Activated CD4-positive, alpha-beta memory T cell treated with anti-CD3 and anti-CD28 coated beads for 36 hours (primary cell): ENCODE results near the gene VANGL2. TPM values are rescaled to one million over a fixed set of nuclear protein-coding genes. Genes with fewer than 3 reads are reported as not detected.

Experiments
- CTCF ChIA-PET: fragments of 350-600 bp; sonication (Branson Sonifier 250); formaldehyde crosslinking; loops from one replicate; lab custom pipeline; 2021; ENCODE audit warnings: antibody characterized with exemption, inconsistent platforms; lab: Charles Lee
- POLR2A ChIA-PET: fragments of 350-600 bp; sonication (Branson Sonifier 250); formaldehyde crosslinking; loops from one replicate; lab custom pipeline; 2021; ENCODE audit warnings: antibody characterized with exemption; lab: Charles Lee
- DNase-seq: peaks from one replicate; pipeline ENCODE4 v3.0.0-alpha.2; 2020
- H3K27ac Mint-ChIP-seq: one replicate; pipeline ENCODE4 v1.8.0; 2021; ENCODE audit warnings: mixed read lengths
- H3K27me3 Mint-ChIP-seq: one replicate; pipeline ENCODE4 v1.8.0; 2021; ENCODE audit warnings: mixed read lengths
- H3K36me3 Mint-ChIP-seq: one replicate; pipeline ENCODE4 v1.8.0; 2021; ENCODE audit warnings: mixed read lengths
- H3K4me1 Mint-ChIP-seq: one replicate; pipeline ENCODE4 v1.8.0; 2021; ENCODE audit warnings: low read depth, mixed read lengths
- H3K4me3 Mint-ChIP-seq: one replicate; pipeline ENCODE4 v1.8.0; 2021; ENCODE audit warnings: mild to moderate bottlenecking, mixed read lengths
- H3K9me3 Mint-ChIP-seq: one replicate; pipeline ENCODE4 v1.8.0; 2021; ENCODE audit warnings: mixed read lengths
- intact Hi-C: fragments of 100-400 bp; cut with micrococcal nuclease; formaldehyde crosslinking; loops from one replicate; pipeline ENCODE4 v1.15.1; 2023
- total RNA-seq, 2 experiments: library from RNA; stranded (reverse); gene quantifications; one replicate each; pipeline ENCODE4 v1.2.3, GENCODE V29; 2021

The VANGL2 gene
- total RNA-seq, 2 experiments from 2014 or later: not detected

DNA sequence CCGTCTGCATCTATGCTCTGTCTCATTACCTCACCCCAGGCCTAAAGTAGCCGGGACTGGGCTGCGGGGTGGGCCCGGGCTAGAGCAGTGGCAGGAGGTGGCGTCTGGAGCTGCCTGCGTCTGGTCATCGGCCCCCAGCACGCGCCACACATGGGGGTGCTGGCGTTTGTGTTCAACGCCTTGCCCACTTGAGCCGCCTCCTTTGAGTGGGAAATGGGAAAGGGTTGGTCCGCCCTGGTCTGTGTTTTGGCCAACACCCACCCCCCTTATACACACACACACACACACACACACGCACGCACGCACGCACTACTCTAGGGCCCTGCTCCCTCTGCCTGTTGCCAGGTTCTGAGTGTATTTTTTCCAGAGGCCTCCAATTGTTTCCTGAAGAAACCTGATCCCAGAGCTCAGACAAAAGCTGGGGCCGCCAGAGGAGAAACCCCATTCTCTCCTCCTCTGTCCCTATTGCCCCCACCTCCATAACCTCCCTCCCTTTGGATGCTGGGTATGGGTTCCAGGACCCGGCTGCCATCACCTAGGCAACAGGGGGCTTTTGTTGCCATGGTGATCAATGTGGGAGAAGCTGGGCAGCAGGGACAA lies 10.1 kb downstream of the VANGL2 start:
- H3K27ac Mint-ChIP-seq: no peak overlapping the region
- no peaks in the 10 kb centered on the region for H3K36me3 Mint-ChIP-seq
- no peaks in the 10 kb centered on the region for H3K27me3 Mint-ChIP-seq
- ChIA-PET POLR2A (no interaction called here), CTCF (no interaction called here)
- no peaks in the 10 kb centered on the region for H3K4me1 Mint-ChIP-seq
- H3K9me3 Mint-ChIP-seq: no peaks in the 10 kb centered on the region
- intact Hi-C loops: no loop called here
- H3K4me3 Mint-ChIP-seq: no peak overlapping the region
- DNase-seq: no peak

- H3K4me3 Mint-ChIP-seq: no peak overlapping the region
- no peaks in the 10 kb centered on the region for H3K36me3 Mint-ChIP-seq
- intact Hi-C loops: no loop called here
- DNase-seq: no peak
- no peaks in the 10 kb centered on the region for H3K9me3 Mint-ChIP-seq
- CTCF ChIA-PET: interaction anchor here (0.7 kb wide), 1 partner anchor 269 kb away, joined by 3 read pairs; no protein-coding TSS in a partner anchor
- no peak overlapping the region for H3K27ac Mint-ChIP-seq
- H3K4me1 Mint-ChIP-seq: no peaks in the 10 kb centered on the region
- POLR2A ChIA-PET: no interaction called here
- no peaks in the 10 kb centered on the region for H3K27me3 Mint-ChIP-seq
Observed at GRCh38 chr1:160411271-160412027, 11.1 kb downstream of the VANGL2 start.

GRCh38 chr1:160412028-160412362 lies 11.6 kb downstream of the VANGL2 start:
- POLR2A ChIA-PET: no interaction called here
- H3K4me1 Mint-ChIP-seq: no peaks in the 10 kb centered on the region
- no peak for DNase-seq
- CTCF ChIA-PET: no interaction called here
- no peak overlapping the region for H3K4me3 Mint-ChIP-seq
- H3K9me3 Mint-ChIP-seq: no peaks in the 10 kb centered on the region
- intact Hi-C loops: no loop called here
- H3K27me3 Mint-ChIP-seq: no peaks in the 10 kb centered on the region
- H3K27ac Mint-ChIP-seq: no peak overlapping the region
- no peaks in the 10 kb centered on the region for H3K36me3 Mint-ChIP-seq

DNA sequence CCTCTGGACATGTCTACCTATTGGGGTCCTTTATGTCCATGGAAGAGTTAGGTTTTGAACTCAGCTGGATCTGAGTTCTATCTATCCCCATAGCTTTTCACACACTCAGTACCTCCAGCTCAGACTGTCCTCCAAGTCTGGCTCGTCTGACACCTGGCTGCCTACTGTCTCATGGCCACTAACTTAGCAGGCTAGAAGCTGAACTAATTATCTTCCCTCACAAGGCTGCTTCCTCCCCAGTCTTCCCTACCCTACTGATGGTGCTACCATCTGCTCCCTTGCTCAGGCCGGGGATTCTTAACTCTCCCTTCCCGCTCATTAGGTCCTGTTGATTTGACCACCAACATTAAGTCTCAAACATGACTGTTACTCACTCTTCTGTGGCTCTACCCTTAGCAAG lies 13.4 kb downstream of the VANGL2 start:
- H3K9me3 Mint-ChIP-seq: no peaks in the 10 kb centered on the region
- H3K4me1 Mint-ChIP-seq: no peaks in the 10 kb centered on the region
- H3K27ac Mint-ChIP-seq: no peak overlapping the region
- H3K36me3 Mint-ChIP-seq: no peaks in the 10 kb centered on the region
- intact Hi-C loops: no loop called here
- H3K27me3 Mint-ChIP-seq: no peaks in the 10 kb centered on the region
- ChIA-PET CTCF (interaction anchor here (0.6 to 0.8 kb wide), 2 partner anchors 58 to 165 kb away, joined by 3 to 4 read pairs; no protein-coding TSS in a partner anchor), POLR2A (no interaction called here)
- no peak for DNase-seq
- no peak overlapping the region for H3K4me3 Mint-ChIP-seq

- Mint-ChIP-seq H3K27me3 (no peaks in the 10 kb centered on the region), H3K36me3 (no peaks in the 10 kb centered on the region), H3K9me3 (no peaks in the 10 kb centered on the region), H3K4me1 (no peaks in the 10 kb centered on the region), H3K4me3 (no peak overlapping the region), H3K27ac (no peak overlapping the region)
- ChIA-PET POLR2A (no interaction called here), CTCF (interaction anchor here (1.0 kb wide), 1 partner anchor 162 kb away, joined by 3 read pairs; no protein-coding TSS in a partner anchor)
- intact Hi-C loops: no loop called here
- DNase-seq: no peak
Observed at GRCh38 chr1:160414881-160415280, 14.5 kb downstream of the VANGL2 start.

DNA sequence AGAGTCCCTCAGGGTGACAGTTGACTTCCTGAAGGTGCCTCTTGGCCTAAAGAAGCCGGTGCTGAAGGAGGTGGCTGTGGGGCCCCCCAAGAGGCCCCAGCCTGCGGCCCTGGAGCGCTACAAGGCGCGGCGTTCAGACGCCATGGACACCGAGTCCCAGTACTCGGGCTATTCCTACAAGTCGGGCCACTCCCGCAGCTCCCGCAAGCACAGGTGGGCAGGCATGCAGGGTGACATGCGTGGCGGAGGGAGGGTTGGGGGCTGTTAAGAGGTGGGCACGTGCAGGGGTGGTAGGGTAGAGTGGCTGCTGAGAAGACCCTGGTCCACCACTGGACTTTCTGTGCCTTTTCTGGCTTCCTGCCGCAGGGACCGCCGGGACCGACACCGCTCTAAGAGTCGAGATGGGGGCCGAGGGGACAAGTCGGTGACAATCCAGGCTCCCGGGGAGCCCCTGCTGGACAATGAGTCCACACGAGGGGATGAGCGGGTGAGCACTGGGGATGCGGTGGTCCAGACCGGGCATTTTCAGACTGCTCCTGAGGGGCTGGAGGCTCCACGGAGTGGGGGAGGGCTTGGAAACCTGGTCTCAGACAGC lies 15.4 kb downstream of the VANGL2 start:
- no peaks in the 10 kb centered on the region for H3K4me1 Mint-ChIP-seq
- no peaks in the 10 kb centered on the region for H3K36me3 Mint-ChIP-seq
- no peaks in the 10 kb centered on the region for H3K27me3 Mint-ChIP-seq
- DNase-seq: no peak
- no peak overlapping the region for H3K4me3 Mint-ChIP-seq
- ChIA-PET POLR2A (no interaction called here), CTCF (interaction anchor here (1.0 kb wide), 1 partner anchor 315 kb away, joined by 3 read pairs; no protein-coding TSS in a partner anchor)
- intact Hi-C loops: no loop called here
- no peaks in the 10 kb centered on the region for H3K9me3 Mint-ChIP-seq
- no peak overlapping the region for H3K27ac Mint-ChIP-seq

DNA sequence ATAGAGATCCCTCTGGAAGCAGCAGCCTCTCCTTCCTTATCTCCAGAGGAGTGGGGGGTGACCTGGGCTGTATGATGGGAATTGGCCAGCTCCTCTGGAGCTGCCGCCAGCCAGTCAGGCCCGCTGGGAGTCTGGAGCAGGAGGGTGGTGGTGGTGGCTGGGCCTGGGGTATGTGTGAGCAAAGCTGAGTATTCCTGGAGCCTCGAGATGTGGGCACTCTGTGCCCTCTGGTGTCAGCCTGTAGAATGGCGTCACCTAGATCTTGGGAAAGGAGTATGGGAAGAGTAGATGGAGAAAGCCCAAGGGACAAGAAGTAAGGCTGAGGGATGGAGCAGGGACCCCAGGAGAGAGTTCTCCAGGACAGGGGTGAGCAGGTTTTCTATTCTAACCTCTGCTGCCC lies 16.0 kb downstream of the VANGL2 start:
- no peaks in the 10 kb centered on the region for H3K27me3 Mint-ChIP-seq
- no peaks in the 10 kb centered on the region for H3K36me3 Mint-ChIP-seq
- no peaks in the 10 kb centered on the region for H3K4me1 Mint-ChIP-seq
- ChIA-PET POLR2A (no interaction called here), CTCF (interaction anchor here (1.0 to 1.3 kb wide), 2 partner anchors 12 to 315 kb away, joined by 3 read pairs; no protein-coding TSS in a partner anchor)
- no peak overlapping the region for H3K4me3 Mint-ChIP-seq
- no peak for DNase-seq
- H3K27ac Mint-ChIP-seq: no peak overlapping the region
- intact Hi-C loops: no loop called here
- H3K9me3 Mint-ChIP-seq: no peaks in the 10 kb centered on the region

GRCh38 chr1:160418483-160418882 lies 18.1 kb downstream of the VANGL2 start:
- Mint-ChIP-seq H3K36me3 (no peaks in the 10 kb centered on the region), H3K4me3 (no peak overlapping the region), H3K27me3 (no peaks in the 10 kb centered on the region), H3K9me3 (no peaks in the 10 kb centered on the region), H3K27ac (no peak overlapping the region), H3K4me1 (no peaks in the 10 kb centered on the region)
- intact Hi-C loops: no loop called here
- no peak for DNase-seq
- POLR2A ChIA-PET: no interaction called here
- CTCF ChIA-PET: interaction anchor here (1.1 kb wide), 1 partner anchor 64 kb away, joined by 3 read pairs; no protein-coding TSS in a partner anchor

- no peak overlapping the region for H3K27ac Mint-ChIP-seq
- H3K9me3 Mint-ChIP-seq: no peaks in the 10 kb centered on the region
- no peaks in the 10 kb centered on the region for H3K36me3 Mint-ChIP-seq
- POLR2A ChIA-PET: no interaction called here
- H3K4me3 Mint-ChIP-seq: no peak overlapping the region
- intact Hi-C loops: no loop called here
- no peak for DNase-seq
- CTCF ChIA-PET: interaction anchor here (1.1 kb wide), 1 partner anchor 65 kb away, joined by 3 read pairs; no protein-coding TSS in a partner anchor
- H3K27me3 Mint-ChIP-seq: no peaks in the 10 kb centered on the region
- H3K4me1 Mint-ChIP-seq: no peaks in the 10 kb centered on the region
Observed at GRCh38 chr1:160419150-160419837, 18.9 kb downstream of the VANGL2 start.

GRCh38 chr1:160419838-160420169 lies 19.4 kb downstream of the VANGL2 start:
- no peak overlapping the region for H3K27ac Mint-ChIP-seq
- no peaks in the 10 kb centered on the region for H3K27me3 Mint-ChIP-seq
- no peaks in the 10 kb centered on the region for H3K36me3 Mint-ChIP-seq
- intact Hi-C loops: no loop called here
- H3K4me1 Mint-ChIP-seq: no peaks in the 10 kb centered on the region
- H3K9me3 Mint-ChIP-seq: no peaks in the 10 kb centered on the region
- DNase-seq: no peak
- H3K4me3 Mint-ChIP-seq: no peak overlapping the region
- CTCF ChIA-PET: no interaction called here
- POLR2A ChIA-PET: no interaction called here

DNA sequence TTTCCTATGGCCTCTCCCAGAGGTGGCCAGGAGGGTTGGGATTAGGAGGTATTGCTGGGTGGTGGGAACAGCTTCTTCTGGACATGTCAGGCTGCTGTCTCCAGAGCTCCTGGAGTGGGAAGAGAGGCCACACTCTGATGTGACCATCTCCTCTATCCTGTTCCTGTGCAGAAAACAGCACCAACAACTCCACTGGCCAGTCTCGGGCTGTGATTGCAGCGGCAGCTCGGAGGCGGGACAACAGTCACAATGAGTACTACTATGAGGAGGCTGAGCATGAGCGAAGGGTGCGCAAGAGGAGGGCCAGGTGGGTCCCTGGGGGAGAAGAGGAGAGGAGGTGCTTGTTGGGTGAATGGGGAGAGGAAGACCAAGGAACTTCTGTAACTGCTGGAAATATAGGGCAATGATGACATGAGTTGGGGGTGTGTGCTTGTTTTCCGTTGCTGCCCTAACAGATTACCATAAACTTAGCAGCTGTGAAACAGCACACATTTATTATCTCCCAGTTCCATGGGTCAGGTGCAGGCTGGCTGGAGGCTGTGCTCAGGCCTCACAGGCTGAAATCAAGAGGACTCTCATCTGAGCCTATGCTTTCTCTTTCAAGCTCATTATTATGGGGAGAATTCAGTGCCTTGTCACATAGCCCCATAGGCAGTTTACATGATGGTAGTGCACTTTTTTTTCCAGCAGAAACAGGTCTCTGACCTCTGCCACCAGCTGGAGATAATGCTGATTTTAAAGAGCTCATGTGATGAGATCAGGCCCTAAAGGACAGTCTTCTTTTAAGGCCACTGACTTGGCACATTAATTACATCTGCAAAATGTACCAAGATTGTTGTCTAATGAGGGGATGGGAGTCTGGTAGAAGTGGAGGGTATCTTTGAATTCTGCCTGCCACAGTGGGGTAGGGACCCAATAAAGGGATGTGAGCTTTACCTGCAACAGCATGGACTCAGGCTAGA lies 20.8 kb downstream of the VANGL2 start:
- intact Hi-C loops: no loop called here
- H3K4me1 Mint-ChIP-seq: no peaks in the 10 kb centered on the region
- no peaks in the 10 kb centered on the region for H3K36me3 Mint-ChIP-seq
- POLR2A ChIA-PET: interaction anchor here (0.5 kb wide), 1 partner anchor 218 kb away, joined by 3 read pairs; no protein-coding TSS in a partner anchor
- no peak for DNase-seq
- CTCF ChIA-PET: interaction anchor here (0.9 to 2.0 kb wide), 3 partner anchors 19 to 260 kb away, joined by 3 to 6 read pairs (median 3); no protein-coding TSS in a partner anchor
- H3K27ac Mint-ChIP-seq: no peak overlapping the region
- no peaks in the 10 kb centered on the region for H3K9me3 Mint-ChIP-seq
- no peaks in the 10 kb centered on the region for H3K27me3 Mint-ChIP-seq
- no peak overlapping the region for H3K4me3 Mint-ChIP-seq
